Gastroesophageal sphincter (tissue), 4 donors: ENCODE measurements around the gene NUAK1. TPM values are rescaled to one million over a fixed set of nuclear protein-coding genes. Genes with fewer than 3 reads are reported as not detected.
A peak's percentile ranks its signal among the peaks of the same experiment; 100 is the strongest.

ENCODE experiments used
- ATAC-seq: fragments of 150-250 bp; one replicate; pipeline ENCODE4 v1.9.1; 2016; ENCODE audit warnings: mild to moderate bottlenecking, moderate library complexity
- H3K27ac ChIP-seq, 4 donors: fragments of 200-600 bp; sonication (generic) in 3 of 4; 1 replicate in 3 of 4; 2 replicates in 1 of 4; pipeline ENCODE4 v1.5.1; 2016 to 2019
- H3K27me3 ChIP-seq: fragments of 200-600 bp; sonication (generic); one replicate; pipeline ENCODE4 v1.5.1; 2019
- H3K36me3 ChIP-seq, 2 donors: fragments of 200-600 bp; sonication (generic); one replicate each; pipeline ENCODE4 v1.5.1; 2019; ENCODE audit warnings: control low read depth in 1 of 2
- H3K4me1 ChIP-seq, 3 donors: fragments of 200-600 bp; sonication (generic); 1 replicate in 2 of 3; 2 replicates in 1 of 3; pipeline ENCODE4 v1.5.1; 2016 to 2019; ENCODE audit warnings: control low read depth in 2 of 3
- H3K4me3 ChIP-seq, 2 donors: fragments of 200-600 bp; sonication (generic); one replicate each; pipeline ENCODE4 v1.5.1; 2019; ENCODE audit warnings: mild to moderate bottlenecking in 1 of 2, moderate library complexity in 1 of 2
- H3K9me3 ChIP-seq, 3 donors: fragments of 200-600 bp; sonication (generic); one replicate each; pipeline ENCODE4 v1.5.1; 2017 to 2019; ENCODE audit warnings: control low read depth in 2 of 3
- EP300 ChIP-seq: sonication (generic); formaldehyde crosslinking; IDR thresholded peaks from one replicate; pipeline ENCODE4 v1.6.1; 2017; ENCODE audit warnings: antibody characterized with exemption, mild to moderate bottlenecking
- POLR2A ChIP-seq, 2 donors: fragments of 450-650 bp; IDR thresholded peaks; one replicate each; pipeline ENCODE4 v1.6.1; 2017; ENCODE audit warnings: antibody characterized with exemption in 2 of 2, mild to moderate bottlenecking in 2 of 2, moderate library complexity in 1 of 2
- POLR2AphosphoS5 ChIP-seq: sonication (generic); formaldehyde crosslinking; IDR thresholded peaks from one replicate; pipeline ENCODE4 v1.6.1; 2017; ENCODE audit warnings: antibody characterized with exemption
- WGBS, 2 donors: methylation state at CpG; one replicate each; pipeline ENCODE4 v1.1.5; 2018; ENCODE audit warnings: low coverage in 1 of 2; 5-methylcytosine and 5-hydroxymethylcytosine counted together
- total RNA-seq, 4 donors: library from RNA; depleted of rRNA; stranded (reverse); fragments of >200 nt; gene quantifications; one replicate each; pipeline ENCODE4 v1.1.0, GENCODE V29; 2016
- TF ChIP-seq, protein P1 (sequence below), 4 experiments: fragments of 200-600 bp in 2 of 4; fragments of 450-650 bp in 2 of 4; sonication (generic) in 1 of 4; IDR thresholded peaks; one replicate each; pipeline ENCODE4 v1.5.1; 2017 to 2019; ENCODE audit warnings: antibody characterized with exemption in 4 of 4, mild to moderate bottlenecking in 2 of 4, moderate library complexity in 2 of 4

The NUAK1 gene
- total RNA-seq, 4 donors from 2014 or later = 7.4 to 27.7 (median 10.7) TPM

GRCh38 chr12:106074361-106074705 is 64.4 kb downstream of the NUAK1 start:
- peak overlapping the region in 1 of 4 donors; percentile 42 for H3K27ac ChIP-seq
- TF ChIP-seq POLR2AphosphoS5 (no peak), POLR2A (IDR thresholded peaks at IDR 0.05) (no peak), EP300 (no peak)
- TF ChIP-seq, protein P1, sequence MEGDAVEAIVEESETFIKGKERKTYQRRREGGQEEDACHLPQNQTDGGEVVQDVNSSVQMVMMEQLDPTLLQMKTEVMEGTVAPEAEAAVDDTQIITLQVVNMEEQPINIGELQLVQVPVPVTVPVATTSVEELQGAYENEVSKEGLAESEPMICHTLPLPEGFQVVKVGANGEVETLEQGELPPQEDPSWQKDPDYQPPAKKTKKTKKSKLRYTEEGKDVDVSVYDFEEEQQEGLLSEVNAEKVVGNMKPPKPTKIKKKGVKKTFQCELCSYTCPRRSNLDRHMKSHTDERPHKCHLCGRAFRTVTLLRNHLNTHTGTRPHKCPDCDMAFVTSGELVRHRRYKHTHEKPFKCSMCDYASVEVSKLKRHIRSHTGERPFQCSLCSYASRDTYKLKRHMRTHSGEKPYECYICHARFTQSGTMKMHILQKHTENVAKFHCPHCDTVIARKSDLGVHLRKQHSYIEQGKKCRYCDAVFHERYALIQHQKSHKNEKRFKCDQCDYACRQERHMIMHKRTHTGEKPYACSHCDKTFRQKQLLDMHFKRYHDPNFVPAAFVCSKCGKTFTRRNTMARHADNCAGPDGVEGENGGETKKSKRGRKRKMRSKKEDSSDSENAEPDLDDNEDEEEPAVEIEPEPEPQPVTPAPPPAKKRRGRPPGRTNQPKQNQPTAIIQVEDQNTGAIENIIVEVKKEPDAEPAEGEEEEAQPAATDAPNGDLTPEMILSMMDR (IDR thresholded peaks at IDR 0.05) = no peak
- peaks cover 0 to 15% of the 10 kb centered on the region in 2 donors for H3K36me3 ChIP-seq
- H3K27me3 ChIP-seq = no peaks in the 10 kb centered on the region
- no peak for ATAC-seq
- H3K9me3 ChIP-seq = no peaks in the 10 kb centered on the region
- H3K4me1 ChIP-seq = peaks cover 0 to 62% (median 39%) of the 10 kb centered on the region in 3 donors
- H3K4me3 ChIP-seq = no peak overlapping the region
- WGBS, 2 donors = 80 to 88% methylated on average over 1 of the region's 1 CpG

GRCh38 chr12:106073179-106073578 is 65.6 kb downstream of the NUAK1 start:
- H3K27ac ChIP-seq = no peak overlapping the region

DNA sequence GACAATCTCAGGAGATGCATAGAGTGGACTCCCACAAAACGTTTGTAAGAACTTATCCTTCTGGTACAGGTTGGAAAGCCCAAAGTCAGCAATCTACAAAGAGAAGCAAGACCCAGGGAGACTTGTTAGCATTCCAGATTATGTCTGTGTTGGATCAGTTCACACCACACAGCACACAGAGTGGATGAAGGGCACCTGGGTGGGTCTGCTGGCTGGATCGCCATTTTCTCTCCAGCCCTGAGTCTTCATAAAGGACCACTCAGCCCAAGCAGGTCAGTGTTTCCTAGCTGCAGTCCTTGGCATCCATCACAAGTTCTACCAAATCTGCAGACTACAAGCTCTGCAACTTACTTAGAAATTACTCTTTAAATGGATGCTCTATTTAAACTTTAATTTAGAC is 66.0 kb downstream of the NUAK1 start:
- no peaks in the 10 kb centered on the region for H3K27me3 ChIP-seq
- 20 to 33% methylated on average over 1 to 2 of the region's 2 CpGs for WGBS, 2 donors
- H3K9me3 ChIP-seq = no peaks in the 10 kb centered on the region
- peaks cover 0 to 49% (median 29%) of the 10 kb centered on the region in 3 donors for H3K4me1 ChIP-seq
- ATAC-seq = no peak
- TF ChIP-seq, protein P1 (IDR thresholded peaks at IDR 0.05) = no peak
- no peak for TF ChIP-seq POLR2AphosphoS5
- H3K36me3 ChIP-seq = peaks cover 0 to 26% of the 10 kb centered on the region in 2 donors
- H3K27ac ChIP-seq = peak overlapping the region in 2 of 4 donors; percentile 16 to 63
- no peak overlapping the region for H3K4me3 ChIP-seq

More at GRCh38 chr12:106073179-106073578, 65.6 kb downstream of the NUAK1 start:
- Histone ChIP-seq H3K9me3 (no peaks in the 10 kb centered on the region), H3K36me3 (peaks cover 0 to 22% of the 10 kb centered on the region in 2 donors), H3K4me3 (no peak overlapping the region), H3K27me3 (no peaks in the 10 kb centered on the region), H3K4me1 (peaks cover 0 to 50% (median 29%) of the 10 kb centered on the region in 3 donors)
- no peak for ATAC-seq
- TF ChIP-seq POLR2A (IDR thresholded peaks at IDR 0.05) = no peak
- TF ChIP-seq POLR2AphosphoS5 = no peak
- TF ChIP-seq EP300 = no peak
- TF ChIP-seq, protein P1 (IDR thresholded peaks at IDR 0.05) = no peak
- 98 to 100% methylated on average over 2 of the region's 3 CpGs for WGBS, 2 donors

DNA sequence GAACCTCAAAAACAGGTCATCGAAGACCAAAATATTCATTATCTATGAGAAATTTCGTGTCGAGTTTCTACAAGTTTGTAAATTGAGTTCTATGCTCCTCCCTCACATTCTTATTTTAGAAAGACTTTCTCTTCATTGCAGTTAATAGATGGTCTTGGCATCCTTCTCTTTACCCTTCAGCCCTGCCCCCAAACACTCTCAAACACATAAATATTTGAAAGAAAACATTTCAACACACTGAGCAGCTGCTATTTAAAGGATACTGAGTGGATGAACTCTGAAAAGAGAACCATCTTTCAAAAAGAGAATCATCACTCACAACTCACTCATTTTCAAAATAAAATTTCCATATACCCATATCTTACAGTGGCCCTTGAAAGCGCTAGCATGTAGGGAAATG is 67.1 kb downstream of the NUAK1 start:
- 31 to 34% methylated on average over 4 of the region's 4 CpGs for WGBS, 2 donors
- peaks cover 0 to 49% (median 33%) of the 10 kb centered on the region in 3 donors for H3K4me1 ChIP-seq
- H3K27me3 ChIP-seq = no peaks in the 10 kb centered on the region
- H3K4me3 ChIP-seq = no peak overlapping the region
- H3K27ac ChIP-seq = peak overlapping the region; percentile 21 to 63 (median 60)
- H3K36me3 ChIP-seq = peaks cover 0 to 37% of the 10 kb centered on the region in 2 donors
- ATAC-seq = peak; percentile 64
- H3K9me3 ChIP-seq = no peaks in the 10 kb centered on the region
- TF ChIP-seq POLR2A (IDR thresholded peaks at IDR 0.05) = no peak
- TF ChIP-seq POLR2AphosphoS5 = peak; percentile 69
- TF ChIP-seq, protein P1 (IDR thresholded peaks at IDR 0.05) = no peak
- no peak for TF ChIP-seq EP300

- H3K27ac ChIP-seq = peak overlapping the region in 3 of 4 donors; percentile 59 to 63 (median 60)
- H3K4me1 ChIP-seq = peaks cover 0 to 47% (median 32%) of the 10 kb centered on the region in 3 donors
- TF ChIP-seq EP300 (no peak), POLR2AphosphoS5 (no peak), POLR2A (IDR thresholded peaks at IDR 0.05) (no peak)
- TF ChIP-seq, protein P1 (IDR thresholded peaks at IDR 0.05) = no peak
Observed at GRCh38 chr12:106070611-106071010, 68.1 kb downstream of the NUAK1 start.

More at GRCh38 chr12:106070611-106071010, 68.1 kb downstream of the NUAK1 start:
- H3K9me3 ChIP-seq = no peaks in the 10 kb centered on the region
- peaks cover 0 to 44% of the 10 kb centered on the region in 2 donors for H3K36me3 ChIP-seq
- ATAC-seq = no peak
- no peaks in the 10 kb centered on the region for H3K27me3 ChIP-seq
- WGBS, 2 donors = 100% methylated on average over 6 of the region's 6 CpGs; no CpG with 5 or more reads in 1 of the 2 donors
- H3K4me3 ChIP-seq = no peak overlapping the region
